A673 (cell line): Measurements from ENCODE around the gene ZNF83. TPM values are rescaled to one million over a fixed set of nuclear protein-coding genes. Genes with fewer than 3 reads are reported as not detected.

ENCODE experiments used
- BruUV-seq: library from RNA; stranded (reverse); fragments of 400-500 nt; replicated peaks from 2 replicates; lab custom pipeline; 2021; lab: Mats Ljungman, UMichigan
- CTCF ChIA-PET: fragments of 300-600 bp; sonication (Branson Sonifier 250); formaldehyde crosslinking; loops from one replicate; lab custom pipeline; 2022; ENCODE audit warnings: antibody characterized with exemption; lab: Charles Lee
- POLR2A ChIA-PET: fragments of 300-600 bp; sonication (Branson Sonifier 250); formaldehyde crosslinking; loops from one replicate; lab custom pipeline; 2022; ENCODE audit warnings: antibody characterized with exemption; ENCODE audit not compliant: low non-redundant PET; lab: Charles Lee
- DNase-seq: peaks from one replicate; pipeline ENCODE4 v3.0.0-alpha.2; 2015; ENCODE audit warnings: low spot score
- H3K27ac ChIP-seq: fragments of 200-600 bp; sonication (generic); 2 replicates; pipeline ENCODE4 v1.5.1; 2016; ENCODE audit warnings: mixed run types, low read depth, mild to moderate bottlenecking, mixed read lengths, antibody characterized with exemption, low read length; ENCODE audit not compliant: poor library complexity, severe bottlenecking
- H3K27me3 ChIP-seq: fragments of 200-600 bp; sonication (generic); replicated peaks from 2 replicates; pipeline ENCODE4 v1.6.1; 2017; ENCODE audit warnings: mixed run types, low read depth, mild to moderate bottlenecking, mixed read lengths, antibody characterized with exemption, low read length; ENCODE audit not compliant: insufficient read depth, poor library complexity
- H3K36me3 ChIP-seq: fragments of 200-600 bp; sonication (generic); 2 replicates; pipeline ENCODE4 v1.6.1; 2016; ENCODE audit warnings: mixed run types, mild to moderate bottlenecking, mixed read lengths, antibody characterized with exemption, low read length; ENCODE audit not compliant: insufficient read depth, poor library complexity, severe bottlenecking
- H3K4me1 ChIP-seq: fragments of 200-600 bp; sonication (generic); 2 replicates; pipeline ENCODE4 v1.6.1; 2017; ENCODE audit warnings: mixed run types, mild to moderate bottlenecking, mixed read lengths, antibody characterized with exemption, low read length; ENCODE audit not compliant: insufficient read depth, poor library complexity, severe bottlenecking
- H3K4me3 ChIP-seq: fragments of 200-600 bp; sonication (generic); 2 replicates; pipeline ENCODE4 v1.5.1; 2016; ENCODE audit warnings: low read depth, mixed run types, mild to moderate bottlenecking, mixed read lengths, low read length; ENCODE audit not compliant: poor library complexity, severe bottlenecking
- H3K9me3 ChIP-seq: fragments of 200-600 bp; sonication (generic); 2 replicates; pipeline ENCODE4 v1.6.1; 2016; ENCODE audit warnings: mixed run types, low read depth, mild to moderate bottlenecking, mixed read lengths, antibody characterized with exemption, low read length; ENCODE audit not compliant: poor library complexity, severe bottlenecking
- CTCF ChIP-seq: fragments of 300-800, 200-600 bp; sonication (generic); conservative IDR thresholded peaks from 2 replicates; pipeline ENCODE4 v1.5.1; 2017; ENCODE audit warnings: low read depth, mild to moderate bottlenecking, antibody characterized with exemption, low read length, moderate library complexity, mixed read lengths
- EZH2 ChIP-seq: fragments of 200-600 bp; sonication (generic); IDR thresholded peaks from 2 replicates; pipeline ENCODE4 v1.6.1; 2017; ENCODE audit warnings: borderline replicate concordance, low read depth, mild to moderate bottlenecking, mixed read lengths, antibody characterized with exemption, low read length; ENCODE audit not compliant: poor library complexity, severe bottlenecking
- intact Hi-C: fragments of 100-400 bp; cut with micrococcal nuclease; formaldehyde crosslinking; loops from one replicate; pipeline ENCODE4 v1.10.0; 2022; ENCODE audit not compliant: unreplicated experiment
- total RNA-seq: library from RNA; stranded (reverse); gene quantifications from 2 replicates; pipeline ENCODE4 v1.2.3, GENCODE V29; 2021

ZNF83 gene
- total RNA-seq, 1 experiment from 2014 or later = 23.0 TPM

DNA sequence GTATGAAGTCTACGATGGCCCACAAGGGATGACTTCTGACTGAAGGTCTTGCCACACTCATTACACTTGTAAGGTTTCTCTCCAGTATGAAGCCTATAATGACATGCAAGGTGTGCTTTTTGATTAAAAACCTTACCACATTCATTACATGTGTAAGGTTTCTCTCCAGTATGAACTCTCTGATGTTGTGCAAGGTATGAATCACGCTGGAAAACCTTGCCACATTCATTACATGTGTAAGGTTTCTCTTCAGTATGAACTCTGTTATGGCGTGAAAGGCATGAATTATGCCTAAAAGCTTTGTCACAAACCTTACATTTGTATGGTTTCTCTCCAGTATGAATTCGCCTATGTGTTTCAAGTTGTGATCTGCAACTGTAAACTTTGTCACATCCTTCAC lies 15.0 kb upstream of the ZNF83 start:
- intact Hi-C loops = no loop called here
- TF ChIP-seq EZH2 (no peak), CTCF (no peak)
- no peaks in the 10 kb centered on the region for H3K4me1 ChIP-seq
- CTCF ChIA-PET = no interaction called here
- H3K27ac ChIP-seq = no peak overlapping the region
- H3K27me3 ChIP-seq = no peaks in the 10 kb centered on the region
- no peak overlapping the region for H3K4me3 ChIP-seq
- peaks cover 25% of the 10 kb centered on the region for H3K36me3 ChIP-seq
- BruUV-seq = TSS peak; percentile 24
- POLR2A ChIA-PET = no interaction called here
- no peaks in the 10 kb centered on the region for H3K9me3 ChIP-seq
- DNase-seq = no peak

- POLR2A ChIA-PET = no interaction called here
- peaks cover 23% of the 10 kb centered on the region for H3K36me3 ChIP-seq
- H3K27ac ChIP-seq = no peak overlapping the region
- BruUV-seq = no TSS peak
- no peak for TF ChIP-seq CTCF
- H3K4me1 ChIP-seq = no peaks in the 10 kb centered on the region
- no peak for DNase-seq
- intact Hi-C loops = no loop called here
- H3K4me3 ChIP-seq = no peak overlapping the region
- CTCF ChIA-PET = no interaction called here
- no peaks in the 10 kb centered on the region for H3K27me3 ChIP-seq
- H3K9me3 ChIP-seq = no peaks in the 10 kb centered on the region
These were observed 13.8 kb upstream of the ZNF83 start for GRCh38 chr19:52651956-52652355.

GRCh38 chr19:52648336-52649016 lies 10.3 kb upstream of the ZNF83 start:
- H3K9me3 ChIP-seq = no peaks in the 10 kb centered on the region
- DNase-seq = no peak
- TF ChIP-seq CTCF = no peak
- no peak for TF ChIP-seq EZH2
- CTCF ChIA-PET = no interaction called here
- POLR2A ChIA-PET = no interaction called here
- H3K27ac ChIP-seq = no peak overlapping the region
- intact Hi-C loops = no loop called here
- BruUV-seq = no TSS peak
- H3K36me3 ChIP-seq = peaks cover 13% of the 10 kb centered on the region
- H3K4me1 ChIP-seq = no peaks in the 10 kb centered on the region
- H3K27me3 ChIP-seq = no peaks in the 10 kb centered on the region
- no peak overlapping the region for H3K4me3 ChIP-seq
